ENCODE results near the gene BACH2.

The BACH2 gene

GRCh38 chr6:90066697-90067096 lies 229.9 kb downstream of the BACH2 start:
- H3K27me3 ChIP-seq (ENCODE audit: low read length), result no peaks in the 10 kb centered on the region
- no peaks in the 10 kb centered on the region for H3K36me3 ChIP-seq (ENCODE audit: low read length)
- H3K4me3 ChIP-seq (ENCODE audit: insufficient read depth, low read length, poor library complexity, severe bottlenecking), result no peak overlapping the region
- H2AFZ ChIP-seq (ENCODE audit: low read depth, low read length, severe bottlenecking), result no peak overlapping the region
- no peak overlapping the region for H3K4me2 ChIP-seq (ENCODE audit: low read depth, low read length, poor library complexity, severe bottlenecking)
- no peak overlapping the region for H3K9ac ChIP-seq (ENCODE audit: low read length)
- H3K9me3 ChIP-seq (ENCODE audit: insufficient read depth, low read length), result no peaks in the 10 kb centered on the region
- no peaks in the 10 kb centered on the region for H3K79me2 ChIP-seq (ENCODE audit: insufficient read depth, low read length)
- TF ChIP-seq CTCF (IDR thresholded peaks at IDR 0.05; ENCODE audit: insufficient read depth, low read length, poor library complexity, severe bottlenecking) (no peak), EZH2phosphoT487 (conservative IDR thresholded peaks at IDR 0.05; ENCODE audit: low read length) (no peak)
- no peaks in the 10 kb centered on the region for H3K9me2 ChIP-seq (replicated peaks; ENCODE audit: insufficient read depth, low read length)
- no peaks in the 10 kb centered on the region for H3F3A ChIP-seq (ENCODE audit: insufficient read depth)
- no peaks in the 10 kb centered on the region for H4K20me1 ChIP-seq (ENCODE audit: low read depth, low read length)
- H3K27ac ChIP-seq (ENCODE audit: low read depth, low read length), result no peak overlapping the region

GRCh38 chr6:90065173-90065572 lies 231.5 kb downstream of the BACH2 start:
- H3K9me3 ChIP-seq (ENCODE audit: insufficient read depth, low read length), result no peaks in the 10 kb centered on the region
- H3K9me2 ChIP-seq (replicated peaks; ENCODE audit: insufficient read depth, low read length), result no peaks in the 10 kb centered on the region
- no peaks in the 10 kb centered on the region for H4K20me1 ChIP-seq (ENCODE audit: low read depth, low read length)
- H3F3A ChIP-seq (ENCODE audit: insufficient read depth), result no peaks in the 10 kb centered on the region
- no peak for TF ChIP-seq CTCF (IDR thresholded peaks at IDR 0.05; ENCODE audit: insufficient read depth, low read length, poor library complexity, severe bottlenecking)
- TF ChIP-seq EZH2phosphoT487 (conservative IDR thresholded peaks at IDR 0.05; ENCODE audit: low read length), result no peak
- no peaks in the 10 kb centered on the region for H3K36me3 ChIP-seq (ENCODE audit: low read length)
- H3K79me2 ChIP-seq (ENCODE audit: insufficient read depth, low read length), result no peaks in the 10 kb centered on the region
- no peak overlapping the region for H2AFZ ChIP-seq (ENCODE audit: low read depth, low read length, severe bottlenecking)
- no peak overlapping the region for H3K27ac ChIP-seq (ENCODE audit: low read depth, low read length)
- no peak overlapping the region for H3K4me3 ChIP-seq (ENCODE audit: insufficient read depth, low read length, poor library complexity, severe bottlenecking)
- no peak overlapping the region for H3K9ac ChIP-seq (ENCODE audit: low read length)
- no peak overlapping the region for H3K4me2 ChIP-seq (ENCODE audit: low read depth, low read length, poor library complexity, severe bottlenecking)
- H3K27me3 ChIP-seq (ENCODE audit: low read length), result no peaks in the 10 kb centered on the region

GRCh38 chr6:90062667-90063066 lies 234.0 kb downstream of the BACH2 start:
- no peaks in the 10 kb centered on the region for H3K36me3 ChIP-seq (ENCODE audit: low read length)
- no peaks in the 10 kb centered on the region for H3K79me2 ChIP-seq (ENCODE audit: insufficient read depth, low read length)
- H3K9me3 ChIP-seq (ENCODE audit: insufficient read depth, low read length), result no peaks in the 10 kb centered on the region
- H3F3A ChIP-seq (ENCODE audit: insufficient read depth), result no peaks in the 10 kb centered on the region
- no peak overlapping the region for H2AFZ ChIP-seq (ENCODE audit: low read depth, low read length, severe bottlenecking)
- H3K27me3 ChIP-seq (ENCODE audit: low read length), result no peaks in the 10 kb centered on the region
- H3K4me3 ChIP-seq (ENCODE audit: insufficient read depth, low read length, poor library complexity, severe bottlenecking), result no peak overlapping the region
- no peak overlapping the region for H3K9ac ChIP-seq (ENCODE audit: low read length)
- no peaks in the 10 kb centered on the region for H4K20me1 ChIP-seq (ENCODE audit: low read depth, low read length)
- no peak overlapping the region for H3K4me2 ChIP-seq (ENCODE audit: low read depth, low read length, poor library complexity, severe bottlenecking)
- TF ChIP-seq CTCF (IDR thresholded peaks at IDR 0.05; ENCODE audit: insufficient read depth, low read length, poor library complexity, severe bottlenecking) (no peak), EZH2phosphoT487 (conservative IDR thresholded peaks at IDR 0.05; ENCODE audit: low read length) (no peak)
- no peaks in the 10 kb centered on the region for H3K9me2 ChIP-seq (replicated peaks; ENCODE audit: insufficient read depth, low read length)
- H3K27ac ChIP-seq (ENCODE audit: low read depth, low read length), result no peak overlapping the region
